Measurements from ENCODE around the gene CCDC191. TPM values are rescaled to one million over a fixed set of nuclear protein-coding genes. Genes with fewer than 3 reads are reported as not detected.

Gene CCDC191
- total RNA-seq, 1 donor from 2014 or later: 4.9 TPM

- H3K9ac ChIP-seq: no peak within 1 kb of the TSS
- Mint-ChIP-seq H3K4me1 (peaks cover 8% of the 10 kb centered on the region), H3K9me3 (no peaks in the 10 kb centered on the region), H3K4me3 (peak within 1 kb of the TSS; percentile 89), H3K27me3 (ENCODE audit: insufficient read depth, low read depth) (peaks cover 17% of the 10 kb centered on the region), H3K27ac (no peak within 1 kb of the TSS), H3K36me3 (no peaks in the 10 kb centered on the region)
- H2AFZ ChIP-seq (replicated peaks): peak within 1 kb of the TSS; percentile 90
- no peaks in the 10 kb centered on the region for H3K36me3 ChIP-seq
- H3K27me3 ChIP-seq: peaks cover 57% of the 10 kb centered on the region
- peaks cover 13% of the 10 kb centered on the region for H3K4me1 ChIP-seq
- H3F3A ChIP-seq (ENCODE audit: low read depth): peaks cover 17% of the 10 kb centered on the region
- peak within 1 kb of the TSS; percentile 99 for H3K4me2 ChIP-seq
- H3K79me2 ChIP-seq (ENCODE audit: low read depth): no peaks in the 10 kb centered on the region
- peak; percentile 81 for DNase-seq (ENCODE audit: low spot score)
- no peak within 1 kb of the TSS for H3K27ac ChIP-seq
- TF ChIP-seq EZH2 (IDR thresholded peaks at IDR 0.05) (peak; percentile 48), CTCF (IDR thresholded peaks at IDR 0.05) (no peak), EZH2phosphoT487 (IDR thresholded peaks at IDR 0.05) (no peak)
- peak within 1 kb of the TSS; percentile 65 for H3K4me3 ChIP-seq
- no peaks in the 10 kb centered on the region for H3K9me3 ChIP-seq (ENCODE audit: low read depth)
- no peaks in the 10 kb centered on the region for H4K20me1 ChIP-seq (ENCODE audit: low read depth)
These were observed 108.8 kb downstream of the CCDC191 start, which contains the start of gene ZDHHC23 for GRCh38 chr3:113947372-113948014. TSS of gene ZDHHC23 (plus strand) at chr3:113948013. CDS start at chr3:113948803, 790 bp downstream.

GRCh38 chr3:113946831-113947230, 109.5 kb downstream of the CCDC191 start:
- Histone ChIP-seq H3K27ac (no peak overlapping the region), H4K20me1 (ENCODE audit: low read depth) (no peaks in the 10 kb centered on the region), H3K9me3 (ENCODE audit: low read depth) (no peaks in the 10 kb centered on the region), H3K9ac (no peak overlapping the region), H3F3A (ENCODE audit: low read depth) (peaks cover 17% of the 10 kb centered on the region), H3K79me2 (ENCODE audit: low read depth) (no peaks in the 10 kb centered on the region), H3K4me3 (peak overlapping the region; percentile 65), H3K27me3 (peaks cover 57% of the 10 kb centered on the region), H2AFZ (replicated peaks) (peak overlapping the region; percentile 90), H3K36me3 (no peaks in the 10 kb centered on the region), H3K4me2 (peak overlapping the region; percentile 99), H3K4me1 (peaks cover 13% of the 10 kb centered on the region)
- peaks cover 17% of the 10 kb centered on the region for H3K27me3 Mint-ChIP-seq (ENCODE audit: insufficient read depth, low read depth)
- H3K27ac Mint-ChIP-seq: no peak overlapping the region
- no peak for TF ChIP-seq CTCF (IDR thresholded peaks at IDR 0.05)
- TF ChIP-seq EZH2phosphoT487 (IDR thresholded peaks at IDR 0.05): no peak
- TF ChIP-seq EZH2 (IDR thresholded peaks at IDR 0.05): no peak
- no peak for DNase-seq (ENCODE audit: low spot score)
- no peaks in the 10 kb centered on the region for H3K9me3 Mint-ChIP-seq
- H3K36me3 Mint-ChIP-seq: no peaks in the 10 kb centered on the region
- peak overlapping the region; percentile 89 for H3K4me3 Mint-ChIP-seq
- peaks cover 8% of the 10 kb centered on the region for H3K4me1 Mint-ChIP-seq

- TF ChIP-seq CTCF (IDR thresholded peaks at IDR 0.05) (no peak), EZH2phosphoT487 (IDR thresholded peaks at IDR 0.05) (no peak), EZH2 (IDR thresholded peaks at IDR 0.05) (no peak)
These were observed 128.8 kb downstream of the CCDC191 start for GRCh38 chr3:113927556-113927955.

More at GRCh38 chr3:113927556-113927955, 128.8 kb downstream of the CCDC191 start:
- Histone ChIP-seq H3K4me1 (no peaks in the 10 kb centered on the region), H3K79me2 (ENCODE audit: low read depth) (no peaks in the 10 kb centered on the region), H3K4me2 (no peak overlapping the region), H3K9ac (no peak overlapping the region), H3K36me3 (no peaks in the 10 kb centered on the region), H3K9me3 (ENCODE audit: low read depth) (no peaks in the 10 kb centered on the region), H3F3A (ENCODE audit: low read depth) (no peaks in the 10 kb centered on the region), H2AFZ (replicated peaks) (no peak overlapping the region), H3K27ac (no peak overlapping the region), H4K20me1 (ENCODE audit: low read depth) (no peaks in the 10 kb centered on the region), H3K4me3 (no peak overlapping the region), H3K27me3 (no peaks in the 10 kb centered on the region)
- Mint-ChIP-seq H3K4me1 (no peaks in the 10 kb centered on the region), H3K27me3 (ENCODE audit: insufficient read depth, low read depth) (peaks cover 2% of the 10 kb centered on the region), H3K27ac (no peak overlapping the region), H3K9me3 (peaks cover 19% of the 10 kb centered on the region), H3K36me3 (no peaks in the 10 kb centered on the region), H3K4me3 (no peak overlapping the region)
- DNase-seq (ENCODE audit: low spot score): no peak

Data from neural progenitor cell (in vitro differentiated cells).